GM12891 (cell line): ENCODE measurements around the gene DUSP22.
A peak's percentile ranks its signal among the peaks of the same experiment; 100 is the strongest.

Experiments used
- POLR2A ChIP-seq: IDR thresholded peaks from 2 replicates; pipeline ENCODE4 v1.6.1; 2011; ENCODE audit warnings: low read depth, low read length, control low read depth
- TAF1 ChIP-seq: IDR thresholded peaks from 2 replicates; pipeline ENCODE4 v1.6.1; 2011; ENCODE audit warnings: low read depth, low read length, control low read depth

DNA sequence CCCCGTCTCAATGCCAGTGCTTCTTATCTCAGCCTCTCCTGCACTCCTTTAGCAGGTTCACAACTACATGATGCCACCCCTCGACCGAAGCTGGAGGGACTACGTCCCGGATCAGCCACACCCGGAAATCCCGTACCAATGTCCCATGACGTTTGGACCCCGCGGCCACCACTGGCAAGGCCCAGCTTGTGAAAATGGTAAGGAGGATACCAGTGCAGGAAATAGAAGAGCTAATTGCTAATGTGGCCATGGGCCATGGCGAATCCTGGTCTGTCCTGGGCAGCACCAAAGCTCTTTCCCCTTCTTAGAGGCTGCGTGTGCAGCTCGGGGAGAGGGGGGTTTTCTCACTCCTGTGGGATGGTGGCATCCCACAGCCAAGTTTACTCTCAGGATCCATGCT, 104.8 kb downstream of the DUSP22 start:
- TF ChIP-seq POLR2A, result peak; percentile 11; the same call in 1 of the 2 replicates
- no peak for TF ChIP-seq TAF1
